Caco-2 (cell line): ENCODE data around the gene TMPRSS7. TPM values are rescaled to one million over a fixed set of nuclear protein-coding genes. Genes with fewer than 3 reads are reported as not detected.

Source experiments
- BruUV-seq: library from RNA; stranded (reverse); fragments of 400-500 nt; replicated peaks from 2 replicates; lab custom pipeline; 2021; lab: Mats Ljungman, UMichigan
- CTCF ChIA-PET: fragments of 300-600 bp; sonication (Branson Sonifier 250); formaldehyde crosslinking; loops from one replicate; lab custom pipeline; 2022; ENCODE audit warnings: antibody characterized with exemption; lab: Charles Lee
- POLR2A ChIA-PET: fragments of 300-600 bp; sonication (Branson Sonifier 250); formaldehyde crosslinking; loops from one replicate; lab custom pipeline; 2022; ENCODE audit warnings: antibody characterized with exemption; lab: Charles Lee
- DNase-seq, 2 experiments: peaks; one replicate each; pipeline versions ENCODE4 v3.0.0 to v3.0.0-alpha.2; 2020 to 2022
- H3K27me3 ChIP-seq: replicated peaks from 2 replicates; pipeline ENCODE4 v1.6.0; 2011; ENCODE audit warnings: low read length; ENCODE audit not compliant: control insufficient read depth, insufficient read depth
- H3K36me3 ChIP-seq: 2 replicates; pipeline ENCODE4 v1.5.1; 2011; ENCODE audit warnings: low read length; ENCODE audit not compliant: control insufficient read depth, insufficient read depth
- H3K4me1 ChIP-seq: fragments of 250-450 bp; sonication (Bioruptor Pico); 2 replicates; pipeline ENCODE4 v1.5.1; 2020; ENCODE audit warnings: mild to moderate bottlenecking
- H3K4me3 ChIP-seq: 2 replicates; pipeline ENCODE4 v1.5.1; 2011; ENCODE audit warnings: low read depth, mild to moderate bottlenecking, control low read depth, low read length
- H3K9me3 ChIP-seq: fragments of 250-450 bp; sonication (Bioruptor Pico); 2 replicates; pipeline ENCODE4 v1.5.1; 2020; ENCODE audit warnings: mild to moderate bottlenecking, moderate library complexity
- H3K27ac Mint-ChIP-seq: one replicate; pipeline ENCODE4 v1.8.0; 2022; ENCODE audit warnings: mixed read lengths; ENCODE audit not compliant: unreplicated experiment
- H3K27me3 Mint-ChIP-seq: one replicate; pipeline ENCODE4 v1.8.0; 2022; ENCODE audit warnings: mixed read lengths; ENCODE audit not compliant: insufficient read depth, unreplicated experiment
- H3K36me3 Mint-ChIP-seq: one replicate; pipeline ENCODE4 v1.8.0; 2022; ENCODE audit warnings: mild to moderate bottlenecking, mixed read lengths; ENCODE audit not compliant: insufficient read depth, unreplicated experiment
- H3K4me1 Mint-ChIP-seq: one replicate; pipeline ENCODE4 v1.8.0; 2022; ENCODE audit warnings: low read depth, mixed read lengths; ENCODE audit not compliant: unreplicated experiment
- H3K4me3 Mint-ChIP-seq: one replicate; pipeline ENCODE4 v1.8.0; 2022; ENCODE audit warnings: mild to moderate bottlenecking, moderate library complexity, mixed read lengths; ENCODE audit not compliant: unreplicated experiment
- H3K9me3 Mint-ChIP-seq: one replicate; pipeline ENCODE4 v1.8.0; 2022; ENCODE audit warnings: mixed read lengths; ENCODE audit not compliant: unreplicated experiment
- intact Hi-C: fragments of 100-400 bp; cut with micrococcal nuclease; formaldehyde crosslinking; loops from one replicate; pipeline ENCODE4 v1.10.0; 2022; ENCODE audit not compliant: unreplicated experiment
- total RNA-seq: library from RNA; stranded (reverse); gene quantifications from 2 replicates; pipeline ENCODE4 v1.2.3, GENCODE V29; 2022
- TF ChIP-seq, protein P1 (sequence below), 2 experiments: fragments of 200-600 bp in 1 of 2; IDR thresholded peaks; 1 replicate in 1 of 2; 2 replicates in 1 of 2; pipeline versions ENCODE4 v1.5.1 to v1.8.0; 2011 to 2022; ENCODE audit warnings: antibody characterized with exemption in 1 of 2, control low read depth in 1 of 2, inconsistent platforms in 1 of 2, low read depth in 1 of 2, low read length in 1 of 2, mild to moderate bottlenecking in 1 of 2, moderate library complexity in 1 of 2; ENCODE audit not compliant: insufficient read depth in 1 of 2, severe bottlenecking in 1 of 2, unreplicated experiment in 1 of 2

The TMPRSS7 gene
- total RNA-seq, 1 experiment from 2014 or later = 0.36 TPM

DNA sequence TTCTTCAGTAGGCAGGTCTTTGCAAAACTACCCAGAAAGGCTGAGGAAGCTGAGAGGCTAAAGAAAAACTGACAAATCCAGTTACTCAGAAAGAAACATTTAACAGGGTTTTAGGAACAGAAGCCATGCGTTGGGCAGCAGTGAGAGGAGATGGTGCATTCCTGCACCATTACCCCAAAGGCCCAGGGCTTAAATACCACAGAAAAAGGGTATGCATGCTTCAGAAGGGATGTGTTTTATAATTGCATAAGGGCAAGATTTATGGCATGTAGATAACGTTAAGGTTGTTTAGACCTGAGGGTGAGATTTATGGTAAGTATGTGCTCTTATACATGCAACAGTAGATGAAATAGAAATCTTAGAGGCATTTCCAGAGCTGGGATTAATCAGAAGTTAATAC is 61.6 kb downstream of the TMPRSS7 start:
- intact Hi-C loops = no loop called here
- Histone ChIP-seq H3K36me3 (peaks cover 2% of the 10 kb centered on the region; the same call in 1 of the 2 replicates), H3K27me3 (no peaks in the 10 kb centered on the region), H3K4me3 (no peak overlapping the region), H3K9me3 (no peaks in the 10 kb centered on the region), H3K4me1 (peaks cover 34% of the 10 kb centered on the region)
- no TSS peak for BruUV-seq
- no peaks in the 10 kb centered on the region for H3K27me3 Mint-ChIP-seq
- no peaks in the 10 kb centered on the region for H3K9me3 Mint-ChIP-seq
- H3K4me1 Mint-ChIP-seq = peaks cover 31% of the 10 kb centered on the region
- no peak overlapping the region for H3K4me3 Mint-ChIP-seq
- TF ChIP-seq, protein P1, sequence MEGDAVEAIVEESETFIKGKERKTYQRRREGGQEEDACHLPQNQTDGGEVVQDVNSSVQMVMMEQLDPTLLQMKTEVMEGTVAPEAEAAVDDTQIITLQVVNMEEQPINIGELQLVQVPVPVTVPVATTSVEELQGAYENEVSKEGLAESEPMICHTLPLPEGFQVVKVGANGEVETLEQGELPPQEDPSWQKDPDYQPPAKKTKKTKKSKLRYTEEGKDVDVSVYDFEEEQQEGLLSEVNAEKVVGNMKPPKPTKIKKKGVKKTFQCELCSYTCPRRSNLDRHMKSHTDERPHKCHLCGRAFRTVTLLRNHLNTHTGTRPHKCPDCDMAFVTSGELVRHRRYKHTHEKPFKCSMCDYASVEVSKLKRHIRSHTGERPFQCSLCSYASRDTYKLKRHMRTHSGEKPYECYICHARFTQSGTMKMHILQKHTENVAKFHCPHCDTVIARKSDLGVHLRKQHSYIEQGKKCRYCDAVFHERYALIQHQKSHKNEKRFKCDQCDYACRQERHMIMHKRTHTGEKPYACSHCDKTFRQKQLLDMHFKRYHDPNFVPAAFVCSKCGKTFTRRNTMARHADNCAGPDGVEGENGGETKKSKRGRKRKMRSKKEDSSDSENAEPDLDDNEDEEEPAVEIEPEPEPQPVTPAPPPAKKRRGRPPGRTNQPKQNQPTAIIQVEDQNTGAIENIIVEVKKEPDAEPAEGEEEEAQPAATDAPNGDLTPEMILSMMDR (IDR thresholded peaks at IDR 0.05; ENCODE audit: insufficient read depth in 1 of 2, low read depth in 1 of 2, low read length in 1 of 2, severe bottlenecking in 1 of 2, unreplicated experiment in 1 of 2) = no peak
- ChIA-PET POLR2A (no interaction called here), CTCF (no interaction called here)
- H3K27ac Mint-ChIP-seq = no peak overlapping the region
- DNase-seq = no peak
- peaks cover 62% of the 10 kb centered on the region for H3K36me3 Mint-ChIP-seq

DNA sequence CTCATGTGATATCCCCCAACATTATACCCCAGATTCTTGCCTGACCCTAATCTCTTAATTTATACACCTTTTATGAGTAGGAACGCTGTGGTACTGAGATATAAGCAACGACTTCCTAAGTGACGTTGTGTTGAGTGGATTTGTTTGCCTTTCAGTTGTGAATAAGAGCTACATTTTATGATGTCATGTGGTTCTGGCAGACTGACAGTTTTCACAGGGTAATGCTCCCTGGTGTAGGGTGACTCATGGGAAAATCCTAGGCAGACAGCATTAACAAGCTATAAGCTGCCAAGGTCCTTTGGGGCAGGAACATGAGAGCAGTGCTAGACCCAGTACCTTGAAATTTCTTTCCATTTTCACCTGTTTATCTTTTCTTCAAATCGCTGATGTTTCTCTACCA is 62.8 kb downstream of the TMPRSS7 start:
- no TSS peak for BruUV-seq
- H3K36me3 Mint-ChIP-seq = peaks cover 56% of the 10 kb centered on the region
- Histone ChIP-seq H3K27me3 (no peaks in the 10 kb centered on the region), H3K9me3 (no peaks in the 10 kb centered on the region), H3K4me1 (peaks cover 28% of the 10 kb centered on the region), H3K4me3 (no peak overlapping the region), H3K36me3 (peaks cover 2% of the 10 kb centered on the region; the same call in 1 of the 2 replicates)
- intact Hi-C loops = no loop called here
- H3K4me3 Mint-ChIP-seq = no peak overlapping the region
- DNase-seq = no peak
- TF ChIP-seq, protein P1 (IDR thresholded peaks at IDR 0.05; ENCODE audit: insufficient read depth in 1 of 2, low read depth in 1 of 2, low read length in 1 of 2, severe bottlenecking in 1 of 2, unreplicated experiment in 1 of 2) = no peak
- H3K4me1 Mint-ChIP-seq = peaks cover 23% of the 10 kb centered on the region
- no peaks in the 10 kb centered on the region for H3K27me3 Mint-ChIP-seq
- ChIA-PET CTCF (no interaction called here), POLR2A (interaction anchor here (0.7 to 1.0 kb wide), 2 partner anchors 11 to 14 kb away, joined by 3 read pairs; partner anchors contain the start of gene C3orf52)
- no peak overlapping the region for H3K27ac Mint-ChIP-seq
- no peaks in the 10 kb centered on the region for H3K9me3 Mint-ChIP-seq

DNA sequence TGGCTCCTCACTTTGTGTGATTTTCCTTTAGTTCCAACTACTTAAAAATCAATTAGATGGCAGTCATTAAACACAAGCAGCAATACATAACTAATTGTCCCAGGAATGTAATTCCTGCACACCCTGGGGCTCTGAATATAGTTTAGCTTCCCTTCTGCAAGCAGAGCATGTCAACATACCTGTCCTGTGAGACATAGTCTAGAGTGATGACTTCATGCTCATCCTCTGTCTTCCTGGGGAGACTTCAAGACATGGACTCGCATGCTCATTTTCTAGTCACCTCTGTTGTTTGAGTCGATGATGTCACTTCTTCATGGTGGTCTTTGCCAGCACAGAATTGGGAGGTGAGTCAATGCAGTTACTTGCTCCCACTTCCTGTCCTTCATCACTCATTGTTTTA is 67.4 kb downstream of the TMPRSS7 start:
- H3K36me3 Mint-ChIP-seq = peaks cover 59% of the 10 kb centered on the region
- TF ChIP-seq, protein P1 (IDR thresholded peaks at IDR 0.05; ENCODE audit: insufficient read depth in 1 of 2, low read depth in 1 of 2, low read length in 1 of 2, severe bottlenecking in 1 of 2, unreplicated experiment in 1 of 2) = no peak
- peaks cover 10% of the 10 kb centered on the region; the same call in 1 of the 2 replicates for H3K4me1 ChIP-seq
- H3K27me3 ChIP-seq = no peaks in the 10 kb centered on the region
- no peak overlapping the region for H3K4me3 ChIP-seq
- H3K4me1 Mint-ChIP-seq = peaks cover 7% of the 10 kb centered on the region
- no peaks in the 10 kb centered on the region; the same call in none of the 2 replicates for H3K36me3 ChIP-seq
- POLR2A ChIA-PET = no interaction called here
- no peak overlapping the region for H3K27ac Mint-ChIP-seq
- H3K27me3 Mint-ChIP-seq = no peaks in the 10 kb centered on the region
- CTCF ChIA-PET = interaction anchor here (1.0 kb wide), 1 partner anchor 10 kb away, joined by 4 read pairs; no protein-coding TSS in a partner anchor
- no peak overlapping the region for H3K4me3 Mint-ChIP-seq
- no peak for DNase-seq
- no peaks in the 10 kb centered on the region for H3K9me3 ChIP-seq
- no peaks in the 10 kb centered on the region for H3K9me3 Mint-ChIP-seq
- intact Hi-C loops = no loop called here
- no TSS peak for BruUV-seq
